ENCODE measurements around the gene ASPRV1. TPM values are rescaled to one million over a fixed set of nuclear protein-coding genes. Genes with fewer than 3 reads are reported as not detected.

ASPRV1 gene
- total RNA-seq, 2 donors from 2014 or later: 1.5 TPM

- no peak for ATAC-seq
These were observed 26.4 kb downstream of the ASPRV1 start for GRCh38 chr2:69935011-69935410.

GRCh38 chr2:69934614-69934908 lies 26.9 kb downstream of the ASPRV1 start:
- H3K36me3 Mint-ChIP-seq: peaks cover 4 to 6% of the 10 kb centered on the region in 2 donors
- DNase-seq (ENCODE audit: low spot score in 2 of 2) (no peak), ATAC-seq (no peak)
- no peaks in the 10 kb centered on the region for H3K9me3 Mint-ChIP-seq
- peak overlapping the region in 1 of 2 donors; percentile 44 for H3K27ac Mint-ChIP-seq

More at GRCh38 chr2:69935011-69935410, 26.4 kb downstream of the ASPRV1 start:
- Mint-ChIP-seq H3K9me3 (no peaks in the 10 kb centered on the region), H3K36me3 (peaks cover 4 to 6% of the 10 kb centered on the region in 2 donors), H3K27ac (no peak overlapping the region)
- DNase-seq (ENCODE audit: low spot score in 2 of 2): no peak

GRCh38 chr2:69933839-69934613 lies 27.4 kb downstream of the ASPRV1 start:
- peak overlapping the region in 1 of 2 donors; percentile 44 for H3K27ac Mint-ChIP-seq

GRCh38 chr2:69933254-69933828 lies 28.1 kb downstream of the ASPRV1 start:
- Mint-ChIP-seq H3K36me3 (peaks cover 4 to 6% of the 10 kb centered on the region in 2 donors), H3K27ac (no peak overlapping the region), H3K9me3 (no peaks in the 10 kb centered on the region)
- DNase-seq (ENCODE audit: low spot score in 2 of 2): no peak
- no peak for ATAC-seq

More at GRCh38 chr2:69933839-69934613, 27.4 kb downstream of the ASPRV1 start:
- Mint-ChIP-seq H3K36me3 (peaks cover 4 to 6% of the 10 kb centered on the region in 2 donors), H3K9me3 (no peaks in the 10 kb centered on the region)
- no peak for DNase-seq (ENCODE audit: low spot score in 2 of 2)
- peak; percentile 82 to 89 for ATAC-seq

- peak overlapping the region; percentile 73 to 80 for H3K27ac Mint-ChIP-seq
- DNase-seq (ENCODE audit: low spot score in 2 of 2) (no peak), ATAC-seq (peak; percentile 19 to 62)
- no peaks in the 10 kb centered on the region for H3K9me3 Mint-ChIP-seq
- H3K36me3 Mint-ChIP-seq: peaks cover 0 to 6% of the 10 kb centered on the region in 2 donors
These were observed 28.9 kb downstream of the ASPRV1 start for GRCh38 chr2:69932596-69932922.

- H3K36me3 Mint-ChIP-seq: peaks cover 0 to 6% of the 10 kb centered on the region in 2 donors
- no peak for DNase-seq (ENCODE audit: low spot score in 2 of 2)
- peak overlapping the region; percentile 73 to 80 for H3K27ac Mint-ChIP-seq
- no peak for ATAC-seq
- no peaks in the 10 kb centered on the region for H3K9me3 Mint-ChIP-seq
These were observed 29.4 kb downstream of the ASPRV1 start for GRCh38 chr2:69931832-69932595.

GRCh38 chr2:69926849-69927515 lies 34.4 kb downstream of the ASPRV1 start:
- DNase-seq (ENCODE audit: low spot score in 2 of 2): no peak
- Mint-ChIP-seq H3K9me3 (no peaks in the 10 kb centered on the region), H3K36me3 (peaks cover 0 to 8% of the 10 kb centered on the region in 2 donors), H3K27ac (no peak overlapping the region)
- no peak for ATAC-seq

- H3K27ac Mint-ChIP-seq: no peak overlapping the region
- no peaks in the 10 kb centered on the region for H3K9me3 Mint-ChIP-seq
- no peak for ATAC-seq
These were observed 38.3 kb downstream of the ASPRV1 start for GRCh38 chr2:69923116-69923515.

GRCh38 chr2:69918401-69918800 lies 43.0 kb downstream of the ASPRV1 start:
- H3K27ac Mint-ChIP-seq: no peak overlapping the region
- no peak for DNase-seq (ENCODE audit: low spot score in 2 of 2)
- peaks cover 0 to 11% of the 10 kb centered on the region in 2 donors for H3K36me3 Mint-ChIP-seq
- no peaks in the 10 kb centered on the region for H3K9me3 Mint-ChIP-seq
- ATAC-seq: no peak

More at GRCh38 chr2:69923116-69923515, 38.3 kb downstream of the ASPRV1 start:
- H3K36me3 Mint-ChIP-seq: peaks cover 0 to 8% of the 10 kb centered on the region in 2 donors
- DNase-seq (ENCODE audit: low spot score in 2 of 2): no peak

- Mint-ChIP-seq H3K36me3 (peaks cover 0 to 6% of the 10 kb centered on the region in 2 donors), H3K9me3 (no peaks in the 10 kb centered on the region), H3K27ac (peak overlapping the region in 1 of 2 donors; percentile 29)
- DNase-seq (ENCODE audit: low spot score in 2 of 2) (no peak), ATAC-seq (no peak)
These were observed 43.6 kb downstream of the ASPRV1 start for GRCh38 chr2:69917852-69918251.

GRCh38 chr2:69916106-69916505 lies 45.3 kb downstream of the ASPRV1 start:
- H3K36me3 Mint-ChIP-seq: peaks cover 0 to 4% of the 10 kb centered on the region in 2 donors
- H3K9me3 Mint-ChIP-seq: no peaks in the 10 kb centered on the region
- H3K27ac Mint-ChIP-seq: peak overlapping the region in 1 of 2 donors; percentile 94
- ATAC-seq (no peak), DNase-seq (ENCODE audit: low spot score in 2 of 2) (no peak)

- DNase-seq (ENCODE audit: low spot score in 2 of 2): peak in 1 of 2 donors; percentile 27
- peaks cover 0 to 4% of the 10 kb centered on the region in 2 donors for H3K36me3 Mint-ChIP-seq
- H3K9me3 Mint-ChIP-seq: no peaks in the 10 kb centered on the region
- ATAC-seq: no peak
- peak within 1 kb of the TSS; percentile 94 for H3K27ac Mint-ChIP-seq
These were observed 46.2 kb downstream of the ASPRV1 start, which contains the start of gene MXD1 for GRCh38 chr2:69914950-69915945. Gene MXD1, plus strand, starts transcription at chr2:69915109. Its CDS starts 222 bp downstream, at chr2:69915331.

GRCh38 chr2:69914164-69914949 lies 47.1 kb downstream of the ASPRV1 start:
- H3K27ac Mint-ChIP-seq: peak overlapping the region; percentile 89 to 94
- peaks cover 0 to 4% of the 10 kb centered on the region in 2 donors for H3K36me3 Mint-ChIP-seq
- DNase-seq (ENCODE audit: low spot score in 2 of 2) (peak; percentile 98 to 100), ATAC-seq (peak; percentile 89 to 93)
- H3K9me3 Mint-ChIP-seq: no peaks in the 10 kb centered on the region

GRCh38 chr2:69911985-69912563 lies 49.4 kb downstream of the ASPRV1 start:
- ATAC-seq (no peak), DNase-seq (ENCODE audit: low spot score in 2 of 2) (no peak)
- peak overlapping the region in 1 of 2 donors; percentile 17 for H3K27ac Mint-ChIP-seq
- H3K36me3 Mint-ChIP-seq: peaks cover 0 to 4% of the 10 kb centered on the region in 2 donors
- H3K9me3 Mint-ChIP-seq: no peaks in the 10 kb centered on the region

All from activated naive CD4-positive, alpha-beta T cell treated with anti-CD3 and anti-CD28 coated beads, Interleukin-2, amount 50 U/mL, for 72 hours (primary cell).